CD14-positive monocyte (primary cell): ENCODE measurements around the gene ANGPTL2. TPM values are rescaled to one million over a fixed set of nuclear protein-coding genes. Genes with fewer than 3 reads are reported as not detected.

Experiments
- DNase-seq, 3 donors: peaks; one replicate each; pipeline ENCODE4 v3.0.0-alpha.2; 2011 to 2022
- H2AFZ ChIP-seq: 2 replicates; pipeline ENCODE4 v1.6.0; 2012; ENCODE audit warnings: mild to moderate bottlenecking, low read depth, low read length, inconsistent platforms; ENCODE audit not compliant: insufficient read depth, poor library complexity, severe bottlenecking
- H3K27ac ChIP-seq, 2 donors: 1 replicate in 1 of 2; 2 replicates in 1 of 2; pipeline ENCODE4 v1.5.1; 2012 to 2013; ENCODE audit warnings: low read length in 2 of 2, control low read depth in 1 of 2, inconsistent platforms in 1 of 2, low read depth in 1 of 2, mild to moderate bottlenecking in 1 of 2
- H3K27me3 ChIP-seq, 2 donors: one replicate each; pipeline versions ENCODE4 v1.6.0 to v1.6.1; 2011 to 2013; ENCODE audit warnings: low read length in 2 of 2; ENCODE audit not compliant: control insufficient read depth in 2 of 2, insufficient read depth in 2 of 2
- H3K36me3 ChIP-seq, 2 donors: replicated peaks in 1 of 2; 1 replicate in 1 of 2; 2 replicates in 1 of 2; pipeline versions ENCODE4 v1.5.1 to v1.6.1; 2012 to 2013; ENCODE audit warnings: low read length in 2 of 2, control low read depth in 1 of 2, inconsistent platforms in 1 of 2, mild to moderate bottlenecking in 1 of 2; ENCODE audit not compliant: insufficient read depth in 2 of 2, control insufficient read depth in 1 of 2
- H3K4me1 ChIP-seq, 2 donors: 1 replicate in 1 of 2; 2 replicates in 1 of 2; pipeline versions ENCODE4 v1.5.1 to v1.6.1; 2012 to 2013; ENCODE audit warnings: low read length in 2 of 2, control low read depth in 1 of 2, inconsistent platforms in 1 of 2, mild to moderate bottlenecking in 1 of 2, moderate library complexity in 1 of 2; ENCODE audit not compliant: insufficient read depth in 2 of 2, control insufficient read depth in 1 of 2
- H3K4me2 ChIP-seq: replicated peaks from 2 replicates; pipeline ENCODE3; 2012; ENCODE audit warnings: low read length, moderate library complexity, mild to moderate bottlenecking; ENCODE audit not compliant: poor library complexity, severe bottlenecking; ENCODE audit errors: extremely low read depth
- H3K4me3 ChIP-seq, 3 experiments: fragments of 200-600 bp in 1 of 3; sonication (generic) in 1 of 3; replicated peaks in 1 of 3; 1 replicate in 2 of 3; 2 replicates in 1 of 3; pipeline ENCODE4 v1.5.1; 2011 to 2013; ENCODE audit warnings: low read length in 3 of 3, mild to moderate bottlenecking in 3 of 3, control low read depth in 2 of 3, low read depth in 2 of 3, inconsistent platforms in 1 of 3, moderate library complexity in 1 of 3
- H3K79me2 ChIP-seq: 2 replicates; pipeline ENCODE4 v1.6.0; 2012; ENCODE audit warnings: mild to moderate bottlenecking, control low read depth, inconsistent platforms, low read length, moderate library complexity; ENCODE audit not compliant: insufficient read depth
- H3K9ac ChIP-seq: 2 replicates; pipeline ENCODE4 v1.6.0; 2017; ENCODE audit warnings: low read length, mild to moderate bottlenecking; ENCODE audit not compliant: insufficient read depth, poor library complexity, severe bottlenecking
- H3K9me3 ChIP-seq, 2 donors: replicated peaks in 1 of 2; 1 replicate in 1 of 2; 2 replicates in 1 of 2; pipeline versions ENCODE4 v1.5.1 to v1.6.1; 2012 to 2013; ENCODE audit warnings: low read length in 2 of 2, control low read depth in 1 of 2; ENCODE audit not compliant: control insufficient read depth in 1 of 2, insufficient read depth in 1 of 2
- H4K20me1 ChIP-seq: 2 replicates; pipeline ENCODE4 v1.6.0; 2012; ENCODE audit warnings: mild to moderate bottlenecking, low read length, control low read depth, moderate library complexity; ENCODE audit not compliant: insufficient read depth
- H3K27ac Mint-ChIP-seq, 7 donors: one replicate each; pipeline ENCODE4 v1.8.0; 2020; ENCODE audit warnings: mild to moderate bottlenecking in 7 of 7, mixed read lengths in 7 of 7, moderate library complexity in 6 of 7, inconsistent platforms in 2 of 7
- H3K27me3 Mint-ChIP-seq, 3 donors: one replicate each; pipeline ENCODE4 v1.8.0; 2021 to 2022; ENCODE audit warnings: low read depth in 3 of 3, mild to moderate bottlenecking in 3 of 3, mixed read lengths in 3 of 3, moderate library complexity in 3 of 3, inconsistent platforms in 1 of 3
- H3K36me3 Mint-ChIP-seq, 2 donors: one replicate each; pipeline ENCODE4 v1.8.0; 2020; ENCODE audit warnings: mixed read lengths in 2 of 2, inconsistent platforms in 1 of 2, mild to moderate bottlenecking in 1 of 2
- H3K4me1 Mint-ChIP-seq: one replicate; pipeline ENCODE4 v1.8.0; 2020; ENCODE audit warnings: mild to moderate bottlenecking, mixed read lengths
- H3K4me3 Mint-ChIP-seq, 2 donors: one replicate each; pipeline ENCODE4 v1.8.0; 2020; ENCODE audit warnings: mild to moderate bottlenecking in 2 of 2, mixed read lengths in 2 of 2, moderate library complexity in 1 of 2
- H3K9me3 Mint-ChIP-seq, 7 donors: one replicate each; pipeline ENCODE4 v1.8.0; 2020 to 2022; ENCODE audit warnings: mixed read lengths in 7 of 7, mild to moderate bottlenecking in 6 of 7, moderate library complexity in 6 of 7, inconsistent platforms in 2 of 7
- whole genome bisulfite sequencing: methylation state at CpG from one replicate; pipeline ENCODE4 v1.1.5; 2013; ENCODE audit warnings: missing lambda C conversion rate; ENCODE audit not compliant: insufficient coverage; 5-methylcytosine and 5-hydroxymethylcytosine counted together
- intact Hi-C, 2 donors: fragments of 100-400 bp; cut with micrococcal nuclease; formaldehyde crosslinking; loops; one replicate each; pipeline versions ENCODE4 v1.15.0 to v1.15.1; 2023
- polyA plus RNA-seq, 3 donors: library from polyadenylated mRNA; depleted of rRNA in 1 of 3; unstranded in 2 of 3; stranded (reverse) in 1 of 3; fragments of 300-500 nt in 2 of 3; fragments of >200 nt in 1 of 3; fragmentation: Illumina TruSeq in 2 of 3; gene quantifications; 1 replicate in 2 of 3; 2 replicates in 1 of 3; pipeline ENCODE4 v1.2.3, GENCODE V29; 2012 to 2021
- TF ChIP-seq, protein P1 (sequence below): fragments of 200-600 bp; IDR thresholded peaks from one replicate; pipeline ENCODE4 v1.8.0; 2022; ENCODE audit warnings: antibody characterized with exemption, mild to moderate bottlenecking

ANGPTL2 gene
- polyA plus RNA-seq, 3 donors: not detected

DNA sequence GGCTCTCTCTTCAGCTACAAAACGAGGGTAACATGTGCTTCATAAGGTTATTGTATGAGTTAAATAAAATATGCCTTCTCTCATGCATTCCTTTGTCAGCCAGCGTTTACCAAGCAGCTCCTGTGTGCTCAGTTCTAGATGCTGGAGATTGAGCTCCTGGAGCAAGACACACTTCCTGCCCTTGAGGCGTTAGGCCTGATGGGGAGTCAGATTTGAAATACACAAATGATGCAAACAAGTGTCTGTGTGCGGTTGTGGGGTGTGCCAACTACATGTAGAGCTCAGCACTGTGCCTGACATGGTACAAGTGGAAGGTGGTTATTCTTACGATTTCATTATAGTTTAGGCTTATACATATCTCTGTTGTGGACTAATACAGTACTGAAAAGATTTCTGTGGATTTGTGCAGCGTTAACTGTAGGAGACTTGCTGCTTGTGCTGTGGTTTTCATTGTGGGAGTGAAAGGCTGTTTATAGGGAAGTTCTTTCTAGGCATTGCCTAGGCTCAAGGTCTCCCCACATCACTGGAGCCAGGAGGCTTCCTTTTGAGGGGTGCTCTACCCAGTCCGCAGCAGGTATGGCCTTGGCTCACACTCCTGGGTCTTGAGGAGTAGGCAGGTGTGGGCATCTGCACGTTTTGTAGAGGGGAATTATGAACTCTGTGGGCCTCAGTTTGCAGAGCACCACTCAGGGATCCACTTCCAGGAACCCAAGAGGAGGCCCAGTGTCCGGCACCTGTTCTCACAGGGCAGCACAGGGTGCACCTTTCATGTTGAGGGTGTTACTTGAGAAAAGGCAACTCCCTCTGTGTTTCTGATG, 39.8 kb upstream of the ANGPTL2 start:
- Histone ChIP-seq H2AFZ (no peak overlapping the region), H3K27me3 (no peaks in the 10 kb centered on the region), H3K9me3 (no peaks in the 10 kb centered on the region), H3K36me3 (no peaks in the 10 kb centered on the region), H3K4me2 (no peak overlapping the region), H3K79me2 (no peaks in the 10 kb centered on the region), H4K20me1 (no peaks in the 10 kb centered on the region), H3K4me1 (no peaks in the 10 kb centered on the region), H3K27ac (no peak overlapping the region), H3K4me3 (no peak overlapping the region), H3K9ac (no peak overlapping the region)
- TF ChIP-seq, protein P1, sequence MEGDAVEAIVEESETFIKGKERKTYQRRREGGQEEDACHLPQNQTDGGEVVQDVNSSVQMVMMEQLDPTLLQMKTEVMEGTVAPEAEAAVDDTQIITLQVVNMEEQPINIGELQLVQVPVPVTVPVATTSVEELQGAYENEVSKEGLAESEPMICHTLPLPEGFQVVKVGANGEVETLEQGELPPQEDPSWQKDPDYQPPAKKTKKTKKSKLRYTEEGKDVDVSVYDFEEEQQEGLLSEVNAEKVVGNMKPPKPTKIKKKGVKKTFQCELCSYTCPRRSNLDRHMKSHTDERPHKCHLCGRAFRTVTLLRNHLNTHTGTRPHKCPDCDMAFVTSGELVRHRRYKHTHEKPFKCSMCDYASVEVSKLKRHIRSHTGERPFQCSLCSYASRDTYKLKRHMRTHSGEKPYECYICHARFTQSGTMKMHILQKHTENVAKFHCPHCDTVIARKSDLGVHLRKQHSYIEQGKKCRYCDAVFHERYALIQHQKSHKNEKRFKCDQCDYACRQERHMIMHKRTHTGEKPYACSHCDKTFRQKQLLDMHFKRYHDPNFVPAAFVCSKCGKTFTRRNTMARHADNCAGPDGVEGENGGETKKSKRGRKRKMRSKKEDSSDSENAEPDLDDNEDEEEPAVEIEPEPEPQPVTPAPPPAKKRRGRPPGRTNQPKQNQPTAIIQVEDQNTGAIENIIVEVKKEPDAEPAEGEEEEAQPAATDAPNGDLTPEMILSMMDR: no peak
- Mint-ChIP-seq H3K4me1 (peaks cover 21% of the 10 kb centered on the region), H3K36me3 (no peaks in the 10 kb centered on the region), H3K9me3 (peaks cover 0 to under 1% (median 0%) of the 10 kb centered on the region in 7 donors), H3K27me3 (peaks cover 1 to 5% (median 4%) of the 10 kb centered on the region in 3 donors), H3K4me3 (no peak overlapping the region), H3K27ac (no peak overlapping the region)
- intact Hi-C loops: no loop called here
- DNase-seq: no peak
- WGBS: 55% methylated on average over 5 of the region's 9 CpGs

DNA sequence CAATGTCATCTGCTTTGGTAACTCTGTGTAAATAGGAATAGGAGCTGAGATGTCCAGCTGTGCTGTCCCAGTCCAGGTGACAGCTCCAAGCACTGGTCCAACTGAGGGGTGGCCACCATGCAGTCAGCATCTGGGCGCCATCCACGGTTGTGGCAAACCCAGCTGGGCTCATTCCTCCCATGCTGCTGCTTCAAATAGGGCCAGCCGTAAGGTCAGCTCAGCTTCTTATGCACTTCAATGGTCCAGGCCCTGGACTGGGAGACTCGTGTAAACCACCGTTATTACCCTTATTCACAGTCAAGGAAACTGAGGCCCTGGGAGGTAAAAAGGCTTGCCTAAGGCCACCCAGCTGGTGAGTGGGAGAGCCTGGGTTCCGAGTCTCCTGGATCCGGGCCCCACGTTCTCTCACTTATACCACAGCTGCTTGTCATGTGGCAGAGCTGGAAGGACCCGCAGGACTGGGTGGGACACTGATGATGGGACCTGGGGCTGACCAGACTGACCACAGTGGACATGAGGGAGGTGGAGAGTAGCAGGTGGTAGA, 38.7 kb upstream of the ANGPTL2 start:
- intact Hi-C loops: no loop called here
- no peak overlapping the region for H3K27ac ChIP-seq

More for the DNA sequence above, 38.7 kb upstream of the ANGPTL2 start:
- no peaks in the 10 kb centered on the region for H4K20me1 ChIP-seq
- no peak overlapping the region for H3K4me2 ChIP-seq
- Mint-ChIP-seq H3K36me3 (no peaks in the 10 kb centered on the region), H3K4me1 (peaks cover 16% of the 10 kb centered on the region), H3K27ac (peak overlapping the region in 1 of 7 donors; percentile 44), H3K9me3 (no peaks in the 10 kb centered on the region), H3K4me3 (no peak overlapping the region), H3K27me3 (peaks cover 1 to 7% (median 3%) of the 10 kb centered on the region in 3 donors)
- no peak overlapping the region for H3K9ac ChIP-seq
- no peak overlapping the region for H2AFZ ChIP-seq
- H3K79me2 ChIP-seq: no peaks in the 10 kb centered on the region
- no peaks in the 10 kb centered on the region for H3K9me3 ChIP-seq
- H3K4me1 ChIP-seq: no peaks in the 10 kb centered on the region
- TF ChIP-seq, protein P1: no peak
- H3K36me3 ChIP-seq: no peaks in the 10 kb centered on the region
- WGBS: 100% methylated on average over 5 of the region's 9 CpGs
- H3K27me3 ChIP-seq: no peaks in the 10 kb centered on the region
- H3K4me3 ChIP-seq: no peak overlapping the region
- no peak for DNase-seq
